Astrocyte (in vitro differentiated cells and primary cell): ENCODE results near the gene XPO6.

ENCODE experiments used
- CTCF ChIP-seq: IDR thresholded peaks from 2 replicates; pipeline ENCODE4 v1.5.1; 2011; ENCODE audit warnings: low read depth, mild to moderate bottlenecking, inconsistent platforms, low read length, moderate library complexity; ENCODE audit not compliant: insufficient read depth
- EZH2 ChIP-seq: IDR thresholded peaks from 2 replicates; pipeline ENCODE4 v1.6.1; 2012; ENCODE audit warnings: mild to moderate bottlenecking, low read length, inconsistent platforms; ENCODE audit not compliant: insufficient read depth

GRCh38 chr16:28117168-28117565 is 94.6 kb downstream of the XPO6 start:
- TF ChIP-seq CTCF, result no peak
- TF ChIP-seq EZH2, result no peak
